NCI-H2107 (cell line): Measurements from ENCODE around the gene CPHXL.

ENCODE experiments used
- DNase-seq: peaks from one replicate; lab custom pipeline; 2025; lab: John Stamatoyannopoulos, UW

CPHXL gene

GRCh38 chr16:75726390-75726789 lies at the start of gene CPHXL:
CPHXL (minus strand) TSS chr16:75726490; CDS start chr16:75726442, 48 bp downstream.
- no peak for DNase-seq

GRCh38 chr16:75774197-75774596 lies 47.9 kb upstream of the CPHXL start:
- no peak for DNase-seq

- DNase-seq = no peak
These were observed 43.8 kb upstream of the CPHXL start for GRCh38 chr16:75770051-75770450.

- peak; percentile 26 for DNase-seq
These were observed 38.0 kb upstream of the CPHXL start for GRCh38 chr16:75764154-75764768.

- no peak for DNase-seq
These were observed 36.9 kb upstream of the CPHXL start for GRCh38 chr16:75763204-75763603.

GRCh38 chr16:75762746-75763145 lies 36.5 kb upstream of the CPHXL start:
- DNase-seq = no peak

- DNase-seq = no peak
These were observed 34.8 kb upstream of the CPHXL start for GRCh38 chr16:75761108-75761507.

GRCh38 chr16:75760018-75760519 lies 33.8 kb upstream of the CPHXL start:
- no peak for DNase-seq

GRCh38 chr16:75758215-75758614 lies 31.9 kb upstream of the CPHXL start:
- no peak for DNase-seq

- DNase-seq = no peak
These were observed 27.9 kb upstream of the CPHXL start for GRCh38 chr16:75754141-75754540.

GRCh38 chr16:75750528-75750927 lies 24.2 kb upstream of the CPHXL start:
- no peak for DNase-seq

GRCh38 chr16:75746359-75746758 lies 20.1 kb upstream of the CPHXL start:
- DNase-seq = no peak

GRCh38 chr16:75745823-75746222 lies 19.5 kb upstream of the CPHXL start:
- no peak for DNase-seq

GRCh38 chr16:75745242-75745641 lies 19.0 kb upstream of the CPHXL start:
- no peak for DNase-seq

GRCh38 chr16:75742424-75743047 lies 16.2 kb upstream of the CPHXL start:
- no peak for DNase-seq

GRCh38 chr16:75733305-75734211 lies 7.3 kb upstream of the CPHXL start:
- DNase-seq = no peak

GRCh38 chr16:75732871-75733270 lies 6.6 kb upstream of the CPHXL start:
- DNase-seq = no peak

GRCh38 chr16:75727221-75727620 lies 931 bp upstream of the CPHXL start:
- no peak for DNase-seq

- DNase-seq = no peak
These were observed 7.8 kb downstream of the CPHXL start for GRCh38 chr16:75718452-75718851.

GRCh38 chr16:75714661-75715060 lies 11.6 kb downstream of the CPHXL start:
- DNase-seq = no peak

GRCh38 chr16:75710344-75710743 lies 15.9 kb downstream of the CPHXL start:
- DNase-seq = no peak

GRCh38 chr16:75703306-75703705 lies 23.0 kb downstream of the CPHXL start:
- DNase-seq = no peak

- DNase-seq = no peak
These were observed 24.0 kb downstream of the CPHXL start for GRCh38 chr16:75702242-75702641.
